ENCODE data around the gene TOR1B.
"Not testable (repeated sequence)": the region's sequence is repeated elsewhere in the genome, so short reads cannot be mapped to it uniquely, and the experiment has no call there.

- TF ChIP-seq, protein P1, sequence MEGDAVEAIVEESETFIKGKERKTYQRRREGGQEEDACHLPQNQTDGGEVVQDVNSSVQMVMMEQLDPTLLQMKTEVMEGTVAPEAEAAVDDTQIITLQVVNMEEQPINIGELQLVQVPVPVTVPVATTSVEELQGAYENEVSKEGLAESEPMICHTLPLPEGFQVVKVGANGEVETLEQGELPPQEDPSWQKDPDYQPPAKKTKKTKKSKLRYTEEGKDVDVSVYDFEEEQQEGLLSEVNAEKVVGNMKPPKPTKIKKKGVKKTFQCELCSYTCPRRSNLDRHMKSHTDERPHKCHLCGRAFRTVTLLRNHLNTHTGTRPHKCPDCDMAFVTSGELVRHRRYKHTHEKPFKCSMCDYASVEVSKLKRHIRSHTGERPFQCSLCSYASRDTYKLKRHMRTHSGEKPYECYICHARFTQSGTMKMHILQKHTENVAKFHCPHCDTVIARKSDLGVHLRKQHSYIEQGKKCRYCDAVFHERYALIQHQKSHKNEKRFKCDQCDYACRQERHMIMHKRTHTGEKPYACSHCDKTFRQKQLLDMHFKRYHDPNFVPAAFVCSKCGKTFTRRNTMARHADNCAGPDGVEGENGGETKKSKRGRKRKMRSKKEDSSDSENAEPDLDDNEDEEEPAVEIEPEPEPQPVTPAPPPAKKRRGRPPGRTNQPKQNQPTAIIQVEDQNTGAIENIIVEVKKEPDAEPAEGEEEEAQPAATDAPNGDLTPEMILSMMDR (IDR thresholded peaks at IDR 0.05; ENCODE audit: low read depth, low read length), result not testable (repeated sequence)
- not testable (repeated sequence) for TF ChIP-seq EZH2phosphoT487 (IDR thresholded peaks at IDR 0.05; ENCODE audit: low read depth)
These were observed 18.0 kb upstream of the TOR1B start for GRCh38 chr9:129784970-129785369.
